ENCODE measurements around the gene PDE6D.
"Not testable (repeated sequence)": the region's sequence is repeated elsewhere in the genome, so short reads cannot be mapped to it uniquely, and the experiment has no call there.

The PDE6D gene

DNA sequence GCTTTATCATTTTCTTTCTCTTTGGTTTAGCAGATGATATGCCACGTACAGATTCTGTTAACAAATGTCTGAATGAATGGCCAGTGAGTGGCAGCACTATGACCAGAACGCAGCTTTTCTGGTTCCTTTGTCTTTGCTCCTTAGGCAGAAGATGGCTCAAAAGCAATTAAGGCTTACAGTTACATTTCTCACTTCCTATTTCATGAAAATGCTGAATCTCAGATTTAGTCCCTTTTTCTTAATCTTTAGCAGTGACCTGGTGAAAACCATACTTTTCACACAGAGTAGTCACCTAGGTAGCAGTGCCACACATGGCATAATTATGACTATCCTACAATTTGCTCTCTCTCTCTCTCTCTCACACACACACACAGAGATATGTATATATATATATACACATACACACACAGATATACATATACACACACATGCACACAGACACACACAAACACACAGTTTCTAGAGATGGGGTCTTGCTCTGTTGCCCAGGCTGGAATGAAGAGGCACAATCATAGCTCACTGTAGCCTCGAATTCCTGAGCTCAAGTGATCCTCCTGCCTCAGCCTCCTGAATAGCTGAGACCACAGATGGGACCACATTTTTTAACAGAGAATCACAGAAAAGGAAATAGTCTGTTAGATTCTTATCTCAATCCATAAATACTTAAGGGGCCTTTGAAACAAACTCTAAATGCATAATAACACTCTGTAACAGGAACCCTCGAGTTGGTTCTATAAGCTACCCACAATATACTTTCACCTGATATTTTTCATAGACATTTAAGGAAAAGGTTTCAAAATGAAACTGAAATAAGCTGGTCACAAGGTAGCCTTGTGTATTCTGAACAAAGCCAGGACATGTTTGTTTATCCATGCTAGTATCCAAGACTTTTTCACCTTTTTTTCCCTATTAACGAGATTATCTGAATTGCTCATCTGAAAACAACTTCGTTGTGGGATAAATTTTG is 11.6 kb downstream of the PDE6D start:
- DNase-seq: no peak

DNA sequence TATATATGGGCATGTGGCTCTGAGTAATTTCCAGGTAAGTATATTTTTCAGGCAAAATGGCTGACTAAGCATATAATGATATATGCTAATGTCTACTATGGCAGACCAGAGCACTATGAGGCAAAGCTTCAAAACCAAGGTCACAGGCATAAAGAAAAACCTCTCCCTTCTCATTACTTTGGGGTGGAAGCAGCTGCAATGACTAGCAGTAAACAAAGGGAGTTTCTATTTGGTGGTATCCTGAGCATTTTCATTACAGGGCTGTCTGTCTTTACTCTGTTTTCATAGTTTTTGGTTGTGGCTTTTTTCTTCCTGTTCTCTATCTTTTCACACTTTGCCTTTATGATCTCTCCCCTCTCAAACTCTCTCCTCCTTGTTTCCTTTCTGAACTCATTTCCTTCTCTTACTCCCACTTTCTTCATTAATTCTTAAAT is 15.6 kb downstream of the PDE6D start:
- no peak for DNase-seq

DNA sequence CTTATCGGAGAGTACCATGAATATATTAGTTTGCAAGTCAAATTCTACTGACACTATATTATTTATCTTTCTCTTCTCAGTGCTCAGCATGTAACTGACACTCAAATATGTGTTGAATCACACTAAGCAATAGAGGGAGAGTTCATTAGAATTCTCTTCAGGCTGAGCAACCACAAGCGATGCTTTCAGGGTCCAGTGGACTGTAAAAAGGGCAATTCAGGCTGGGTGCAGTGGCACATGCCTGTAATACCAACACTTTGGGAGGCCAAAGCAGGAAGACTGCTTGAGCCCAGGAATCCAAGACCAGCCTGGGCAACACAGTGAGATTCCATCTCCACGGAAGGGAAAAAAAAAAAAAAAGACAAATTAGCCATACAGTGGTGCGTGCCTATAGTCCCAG is 16.3 kb downstream of the PDE6D start:
- no peak for DNase-seq

DNA sequence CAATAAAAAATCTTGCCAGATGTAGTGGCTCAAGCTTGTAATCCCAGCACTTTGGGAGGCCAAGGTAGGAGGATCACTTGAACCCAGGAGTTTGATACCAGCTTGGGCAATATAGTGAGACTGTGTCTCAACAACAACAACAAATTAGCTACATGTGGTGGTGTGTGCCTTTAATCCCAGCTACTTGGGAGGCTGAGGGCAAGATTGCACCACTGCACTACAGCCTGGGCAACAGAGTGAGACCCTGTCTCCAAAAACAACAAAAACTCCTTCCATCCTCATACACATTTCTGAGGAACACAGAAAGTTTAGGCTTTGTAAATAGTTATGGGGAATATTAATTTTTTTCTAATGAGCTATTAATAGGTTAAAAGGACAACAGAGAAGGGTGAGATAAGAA is 17.0 kb downstream of the PDE6D start:
- DNase-seq: no peak

DNA sequence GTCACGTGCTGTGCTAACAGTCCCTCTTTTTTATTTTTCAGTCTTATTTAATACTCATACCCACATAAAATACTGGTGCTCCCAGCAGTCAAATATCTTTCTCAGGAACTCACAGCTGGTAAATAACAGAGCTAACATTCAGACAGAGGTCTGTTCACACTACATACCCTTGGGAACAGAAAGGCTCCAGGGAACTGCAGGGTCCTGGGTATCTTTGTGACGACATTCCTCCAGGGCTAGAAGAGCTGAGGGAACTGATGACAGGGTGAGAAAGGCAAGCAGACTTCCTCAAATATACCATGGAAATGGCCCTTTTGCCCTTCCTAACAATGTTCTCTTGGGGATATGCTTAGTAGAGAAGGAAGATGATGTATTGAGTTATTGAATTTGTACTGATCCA is 19.3 kb downstream of the PDE6D start:
- no peak for DNase-seq

DNA sequence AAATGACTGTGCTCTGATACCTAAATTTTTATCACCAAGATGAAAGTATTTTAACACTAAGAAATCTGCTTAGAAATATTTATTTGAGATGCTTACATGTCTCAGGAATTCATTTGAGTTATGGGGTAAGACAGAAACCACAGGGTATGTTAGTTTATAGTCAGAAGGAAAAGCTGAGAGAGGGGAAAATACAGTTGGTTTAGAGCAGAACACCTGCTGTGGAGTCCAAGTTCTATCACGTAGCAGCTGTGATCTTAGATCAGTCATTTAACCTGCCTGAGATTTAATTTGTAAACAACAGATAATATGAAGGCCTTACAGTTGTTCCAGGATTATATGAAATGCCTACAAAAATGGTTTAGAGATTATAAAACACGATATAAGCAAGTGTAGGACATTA is 29.0 kb downstream of the PDE6D start:
- no peak for DNase-seq

DNA sequence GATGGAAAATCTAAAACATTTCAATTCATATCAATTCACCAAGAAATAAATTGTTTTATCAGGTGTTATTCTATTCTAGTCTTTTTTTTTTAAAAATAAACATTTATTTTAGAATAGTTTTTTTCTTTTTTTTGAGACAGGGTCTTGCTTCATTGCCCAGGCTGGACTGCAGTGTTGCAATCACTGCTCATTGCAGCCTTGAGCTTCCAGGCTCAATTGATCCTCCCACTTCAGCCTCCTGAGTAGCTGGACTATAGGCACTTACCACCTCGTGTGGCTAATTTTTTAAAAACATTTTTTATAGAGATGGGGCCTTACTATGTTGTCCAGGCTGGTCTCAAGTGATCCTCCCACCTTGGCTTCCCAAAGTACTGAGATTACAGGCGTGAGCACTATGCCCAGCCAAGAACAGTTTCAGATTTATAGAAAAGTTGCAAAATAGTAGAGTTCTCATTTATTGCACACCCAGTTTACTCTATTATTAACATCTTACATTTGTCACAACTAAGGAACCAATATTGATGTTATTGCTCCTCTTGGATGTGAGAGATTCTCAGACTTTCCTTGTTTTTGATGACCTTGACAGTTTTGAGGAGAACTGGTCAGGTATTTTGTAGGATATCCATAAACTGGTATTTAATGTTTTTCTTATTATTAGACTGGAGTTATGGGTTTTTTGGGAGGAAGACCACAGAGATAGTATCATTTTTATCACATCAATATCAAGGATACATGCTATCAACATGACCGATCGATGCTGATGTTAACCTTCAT is 29.9 kb downstream of the PDE6D start:
- no peak for DNase-seq

DNA sequence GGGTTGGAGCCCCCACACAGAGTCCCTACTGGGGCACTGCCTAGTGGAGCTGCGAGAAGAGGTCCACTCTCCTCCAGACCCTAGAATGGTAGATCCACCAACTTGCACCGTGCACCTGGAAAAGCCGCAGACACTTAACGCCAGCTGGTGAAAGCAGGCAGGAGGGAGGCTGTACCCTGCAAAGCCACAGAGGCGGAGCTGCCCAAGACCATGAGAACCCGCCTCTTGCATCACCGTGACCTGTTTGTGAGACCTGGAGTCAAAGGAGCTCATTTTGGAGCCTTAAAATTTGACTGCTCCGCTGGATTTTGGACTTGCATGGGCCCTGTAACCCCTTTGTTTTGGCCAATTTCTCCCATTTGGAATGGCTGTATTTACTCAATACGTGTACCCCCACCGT is 32.1 kb downstream of the PDE6D start:
- not testable (repeated sequence) for DNase-seq

DNA sequence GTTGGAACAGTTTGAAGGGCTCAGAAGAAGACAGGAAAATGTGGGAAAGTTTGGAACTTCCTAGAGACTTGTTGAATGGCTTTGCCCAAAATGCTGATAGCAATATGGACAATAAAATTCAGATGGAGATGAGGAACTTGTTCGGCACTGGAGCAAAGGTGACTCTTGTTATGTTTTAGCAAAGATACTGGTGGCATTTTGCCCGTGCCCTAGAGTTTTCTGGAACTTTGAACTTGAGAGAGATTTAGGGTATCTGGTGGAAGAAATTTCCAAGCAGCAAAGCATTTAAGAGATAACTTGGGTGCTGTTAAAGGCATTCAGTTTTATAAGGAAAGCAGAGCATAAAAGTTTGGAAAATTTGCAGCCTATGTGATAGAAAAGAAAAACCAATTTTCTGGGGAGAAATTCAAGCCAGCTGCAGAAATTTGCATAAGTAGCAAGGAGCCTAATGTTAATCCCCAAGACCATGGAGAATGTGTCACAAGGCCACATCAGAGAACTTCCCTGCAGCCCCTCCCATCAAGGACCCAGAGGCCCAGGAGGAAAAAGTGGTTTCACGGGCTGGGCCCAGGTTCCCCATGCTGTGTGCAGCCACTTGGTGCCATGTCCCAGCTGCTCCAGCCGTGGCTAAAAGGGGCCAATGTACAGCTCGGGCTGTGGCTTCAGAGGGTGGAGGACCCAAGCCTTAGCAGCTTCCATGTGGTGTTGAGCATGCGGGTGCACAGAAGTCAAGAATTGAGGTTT is 32.8 kb downstream of the PDE6D start:
- DNase-seq: not testable (repeated sequence)

DNA sequence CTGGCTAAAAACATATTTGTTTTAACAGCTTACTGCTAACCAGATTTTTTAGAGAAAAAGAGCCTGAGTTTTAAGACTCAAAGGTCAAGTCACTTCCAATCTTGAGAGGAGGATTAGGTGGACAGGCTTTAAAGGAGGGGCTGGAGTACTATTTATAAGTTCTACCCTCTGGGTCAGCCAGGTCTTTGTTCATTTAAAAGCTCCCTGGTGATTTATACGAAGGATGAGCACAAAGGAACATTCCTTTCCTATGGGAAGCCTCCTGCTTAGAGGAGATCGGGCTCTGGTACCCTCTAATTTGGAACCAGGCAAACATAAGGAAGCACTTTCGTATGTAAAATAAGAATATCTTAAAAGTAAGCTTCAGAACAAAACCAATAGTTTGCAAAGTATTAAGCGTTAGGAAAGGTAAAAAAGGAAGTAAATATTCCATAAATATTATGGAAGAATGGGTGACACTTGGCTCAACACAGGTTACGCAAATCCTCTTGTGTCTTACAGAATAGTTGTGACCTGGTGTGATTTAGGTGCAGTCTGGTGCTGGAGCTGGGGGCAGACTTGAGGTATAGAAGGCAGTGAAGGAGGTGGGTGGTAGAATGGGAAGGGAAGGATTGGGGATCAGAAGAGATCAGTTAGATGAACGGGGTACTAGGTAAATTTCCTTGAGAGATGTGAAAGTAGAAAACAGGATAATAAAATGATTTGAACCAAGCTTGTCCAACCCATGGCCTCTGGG is 35.6 kb downstream of the PDE6D start:
- DNase-seq: no peak

DNA sequence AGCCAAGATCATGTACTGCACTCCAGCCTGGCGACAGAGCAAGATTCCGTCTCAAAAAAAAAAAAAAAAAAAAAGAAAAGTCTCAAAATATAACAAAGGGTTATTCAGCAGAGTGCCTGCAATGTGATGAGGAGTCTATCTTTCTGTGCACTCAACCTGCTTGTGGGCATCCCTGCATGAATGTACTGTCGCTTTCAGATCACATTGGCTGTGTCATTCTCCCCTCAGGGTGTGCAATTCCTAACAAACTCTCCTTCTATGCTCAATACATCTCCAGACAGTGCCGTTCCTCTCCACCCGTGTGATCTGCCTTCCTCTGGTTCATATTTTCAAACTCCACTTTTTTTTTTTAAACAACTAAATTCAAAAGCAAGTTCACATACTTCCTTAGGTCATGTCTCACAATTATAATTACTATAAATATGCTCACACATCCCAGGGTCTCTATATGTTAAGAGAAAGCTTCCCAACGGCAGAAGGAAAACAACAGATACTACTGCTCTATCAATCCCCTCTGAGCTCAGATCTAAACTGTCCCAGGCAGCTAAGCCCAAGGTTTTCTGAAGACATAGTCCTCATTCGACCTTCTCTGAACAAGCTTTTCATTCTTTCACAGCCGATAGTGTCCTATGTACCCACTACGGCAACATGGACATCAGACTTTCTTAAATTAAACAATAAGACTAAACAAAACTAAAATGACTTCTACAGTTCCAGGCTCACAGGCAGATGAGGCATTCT is 37.5 kb downstream of the PDE6D start:
- DNase-seq: no peak

DNA sequence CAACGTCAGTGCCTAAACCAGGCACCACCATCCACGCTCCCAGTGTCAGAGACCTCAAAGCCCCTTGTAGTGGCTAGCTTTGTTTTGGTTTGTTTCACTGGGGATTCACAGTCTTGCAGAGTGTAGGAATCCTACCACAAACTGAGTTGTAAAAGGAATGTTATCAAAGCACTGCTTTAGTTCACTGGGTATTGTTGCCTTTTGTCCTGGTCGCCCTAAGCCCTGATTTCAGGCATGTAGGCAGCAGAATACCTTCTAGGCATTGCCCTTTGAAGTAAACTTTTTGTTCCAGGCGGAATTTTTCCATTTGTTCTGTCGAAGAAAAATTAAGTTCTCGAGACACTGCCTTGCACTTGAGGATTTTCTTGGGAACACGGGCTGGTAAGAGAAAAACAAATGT is 43.3 kb downstream of the PDE6D start:
- DNase-seq: no peak

DNA sequence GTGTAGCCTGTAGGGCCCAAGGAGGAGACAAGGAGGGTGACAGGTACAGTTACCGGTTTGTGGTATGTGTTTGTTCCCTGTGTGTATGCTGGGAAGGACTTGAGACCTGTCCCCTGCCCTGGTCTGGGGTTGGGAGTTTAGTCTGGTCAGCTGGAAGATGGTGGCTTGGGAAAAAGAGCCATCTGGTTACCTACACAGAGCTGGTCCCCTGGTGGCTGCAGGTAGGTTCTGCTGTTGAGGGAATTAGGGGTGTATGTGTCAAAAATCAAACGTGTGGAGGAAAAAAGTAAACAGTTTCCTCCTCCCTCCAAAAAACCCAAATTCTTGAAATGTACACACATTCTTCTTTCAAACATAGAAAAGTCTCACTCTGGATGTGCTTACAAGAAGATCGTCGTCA is 48.5 kb downstream of the PDE6D start:
- no peak for DNase-seq

DNA sequence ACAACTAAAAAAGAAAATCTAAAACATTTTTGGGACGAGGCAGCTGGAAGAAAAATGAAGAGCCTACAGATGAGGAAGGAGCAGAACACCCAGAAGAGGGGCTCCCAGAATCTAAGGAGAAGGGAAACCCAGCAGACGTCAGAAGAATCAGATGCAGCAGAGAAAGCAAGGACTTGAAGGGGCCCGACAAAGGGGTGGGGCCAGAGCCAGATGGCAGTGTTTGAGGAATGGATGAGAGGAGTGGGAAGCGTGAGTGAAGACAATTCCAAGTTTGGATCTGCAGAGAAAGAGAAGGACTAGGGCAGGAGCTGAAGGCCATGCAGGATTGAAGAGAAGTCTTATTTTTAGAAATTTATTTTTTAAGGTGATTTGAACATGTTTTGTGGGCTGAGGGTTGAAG is 53.5 kb downstream of the PDE6D start:
- no peak for DNase-seq

DNA sequence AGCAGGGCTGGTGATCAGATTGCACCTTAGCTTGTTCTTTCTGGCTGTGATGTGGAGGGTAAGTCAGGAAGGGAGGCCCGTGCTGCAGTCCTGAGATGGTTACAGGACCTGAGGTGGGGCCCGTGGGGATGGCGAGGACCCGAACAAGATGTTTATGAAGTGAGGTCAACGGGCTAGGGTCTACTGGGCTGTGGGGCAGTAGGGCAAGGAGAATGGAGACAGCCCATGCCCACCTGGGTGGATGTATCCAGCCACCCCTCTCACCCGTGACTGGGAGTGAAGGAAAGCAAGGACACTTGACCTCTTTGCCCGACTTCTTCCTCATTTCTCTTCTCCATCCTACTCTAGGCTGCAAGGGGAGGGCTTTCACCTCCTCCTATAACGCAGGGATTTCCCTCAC is 54.8 kb downstream of the PDE6D start:
- no peak for DNase-seq

DNA sequence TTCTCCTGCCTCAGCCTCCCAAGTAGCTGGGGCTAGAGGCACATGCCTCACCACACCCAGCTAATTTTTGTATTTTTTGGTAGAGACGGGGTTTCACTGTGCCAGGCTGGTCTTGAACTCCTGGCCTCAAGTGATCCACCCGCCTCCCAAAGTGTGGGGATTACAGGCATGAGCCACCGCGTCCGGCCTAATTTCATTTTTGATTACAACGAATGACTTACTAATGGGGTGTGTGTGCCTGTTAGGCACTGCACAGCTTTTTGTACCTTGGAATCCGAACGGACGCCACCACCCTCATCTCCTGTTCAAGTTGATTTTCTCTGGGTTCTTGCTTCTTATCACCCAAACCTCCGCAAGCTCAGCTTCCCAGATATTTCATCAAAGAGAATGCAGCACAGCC is 55.6 kb downstream of the PDE6D start:
- DNase-seq: no peak

DNA sequence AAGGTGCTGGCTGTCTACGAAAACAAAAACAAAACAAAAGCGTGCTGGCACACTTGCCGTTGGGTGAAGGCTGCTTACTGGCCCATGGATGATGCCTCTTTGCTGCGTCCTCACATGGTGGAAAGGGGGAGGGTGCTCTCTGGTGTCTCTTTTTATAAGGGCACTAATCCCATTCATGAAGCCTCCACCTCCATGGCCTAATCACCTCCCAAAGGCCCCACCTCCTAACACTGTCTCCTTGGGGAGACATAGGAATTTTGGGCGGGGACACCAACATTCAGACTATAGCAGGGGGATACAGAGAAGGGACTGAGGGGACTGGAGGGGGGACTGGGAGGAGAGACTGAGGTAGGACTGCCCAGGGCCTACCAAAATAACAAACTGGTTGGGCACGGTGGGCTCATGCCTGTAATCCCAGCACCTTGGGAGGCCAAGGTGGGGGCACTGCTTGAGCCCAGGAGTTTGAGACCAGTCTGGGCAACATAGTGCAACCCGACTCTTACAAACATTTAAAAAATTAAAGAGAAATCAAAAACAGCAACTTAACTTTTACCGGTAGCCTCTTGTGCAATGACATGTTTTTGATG is 58.3 kb downstream of the PDE6D start:
- DNase-seq: no peak

DNA sequence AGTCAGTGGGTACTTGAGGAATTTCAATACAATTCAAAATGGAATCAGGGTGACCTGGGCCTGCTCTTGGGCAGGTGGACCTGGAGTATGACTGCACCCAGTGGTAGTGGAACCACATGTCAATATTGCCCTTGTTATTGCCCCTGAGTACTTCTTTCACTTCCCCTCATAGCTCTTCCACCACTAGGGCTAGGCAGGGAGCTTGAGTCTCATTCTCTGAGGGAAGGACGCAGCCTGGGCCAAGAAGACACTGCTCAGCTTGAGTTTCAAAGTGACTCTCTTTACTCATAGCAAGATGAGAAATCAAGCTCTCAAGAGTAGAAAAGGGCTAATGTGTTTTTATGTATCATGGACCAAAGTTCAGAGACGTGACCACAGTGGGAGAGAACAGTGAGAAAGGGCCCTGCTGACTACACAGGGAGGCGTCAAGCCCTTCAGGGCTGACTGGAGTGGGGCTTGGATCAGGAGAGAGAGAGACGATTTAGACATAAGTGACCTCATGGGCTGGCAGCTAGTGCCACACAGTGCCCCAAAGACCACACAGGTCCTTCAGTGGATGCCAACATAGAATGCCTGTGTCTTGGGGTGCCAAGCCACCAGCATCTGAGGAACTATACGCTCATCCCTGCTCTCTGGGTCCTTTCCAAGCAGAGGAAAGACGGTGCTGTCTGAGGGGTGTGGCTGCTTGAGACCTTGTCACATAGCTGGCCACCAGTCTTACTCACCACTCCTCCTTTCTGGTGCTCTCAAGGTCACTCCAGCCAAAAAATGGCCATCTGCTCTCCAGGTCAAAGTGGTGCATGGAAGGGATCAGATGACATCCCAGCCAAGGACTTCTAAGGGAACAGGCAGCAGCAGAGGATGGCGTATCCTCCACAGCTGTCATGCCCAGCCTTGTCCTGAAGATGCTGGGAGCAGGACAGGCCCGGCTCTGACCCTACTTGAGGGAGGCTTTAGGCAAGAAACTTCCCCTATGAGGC is 59.8 kb downstream of the PDE6D start:
- DNase-seq: no peak

DNA sequence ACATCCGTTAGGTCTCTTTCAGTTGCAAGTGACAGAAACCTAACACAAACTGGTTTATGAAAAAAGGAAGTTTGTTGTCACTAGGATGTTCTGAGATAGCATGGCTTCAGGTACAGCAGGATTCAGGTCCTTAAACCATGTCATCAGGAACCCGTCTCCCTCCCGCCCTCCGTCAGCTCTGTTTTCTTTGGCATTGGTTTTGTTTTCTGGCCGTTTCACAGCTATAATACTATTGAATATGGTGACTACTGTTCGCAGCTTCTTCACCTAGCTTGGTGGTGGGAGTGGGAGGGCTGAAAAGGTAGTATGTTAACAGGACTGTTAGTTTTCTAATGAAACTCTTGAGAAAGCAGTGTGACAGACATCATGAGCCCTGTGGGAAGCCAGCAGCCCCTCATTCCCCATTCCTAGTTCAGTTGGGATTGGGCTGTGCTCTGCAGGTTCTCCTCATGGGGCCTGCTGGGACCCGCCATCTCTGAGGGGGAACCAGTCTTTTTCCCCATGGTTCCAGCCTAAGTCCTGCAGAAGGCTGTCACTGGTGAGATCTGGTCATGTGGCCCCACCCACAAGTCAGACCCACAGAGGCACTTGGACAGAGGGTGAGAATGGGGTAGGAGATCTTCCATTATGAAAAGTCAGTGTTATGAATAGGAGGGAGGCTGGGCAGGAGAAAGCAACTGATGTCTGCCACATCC is 60.6 kb downstream of the PDE6D start:
- no peak for DNase-seq

DNA sequence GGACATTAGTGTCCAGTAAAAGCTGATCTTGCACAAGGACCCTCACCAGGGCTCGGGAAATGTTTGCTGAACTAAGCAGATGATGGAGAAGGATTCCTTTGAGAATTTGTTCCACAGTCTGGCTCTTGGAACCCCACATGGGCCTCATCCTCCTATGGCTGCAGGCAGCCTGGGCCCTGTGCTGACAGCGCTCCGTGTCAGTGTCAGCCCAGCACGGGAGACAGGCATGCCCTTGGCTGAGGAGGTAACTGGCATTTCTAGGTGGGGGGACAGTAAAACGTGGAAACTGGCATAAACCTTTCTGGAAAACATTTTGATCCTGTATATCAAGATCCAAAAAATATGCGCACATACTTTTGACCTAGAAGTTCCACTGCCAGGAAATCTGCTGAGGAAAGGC is 62.3 kb downstream of the PDE6D start:
- DNase-seq: no peak

Data from activated CD8-positive, alpha-beta memory T cell treated with anti-CD3 and anti-CD28 coated beads, Interleukin-2, amount 50 U/mL, for 48 hours (primary cell).